Spleen (tissue), 11 donors: ENCODE data around the gene UMPS. TPM values are rescaled to one million over a fixed set of nuclear protein-coding genes. Genes with fewer than 3 reads are reported as not detected.
"Not testable (repeated sequence)": the region's sequence is repeated elsewhere in the genome, so short reads cannot be mapped to it uniquely, and the experiment has no call there.

Source experiments
- DNase-seq: peaks from one replicate; pipeline ENCODE4 v3.0.0-alpha.2; 2020
- H3K27ac ChIP-seq, 8 donors: fragments of 200-600 bp; sonication (generic) in 7 of 8; 1 replicate in 4 of 8; 2 replicates in 4 of 8; pipeline versions ENCODE4 v1.5.0 to v1.8.0; 2016 to 2021; ENCODE audit warnings: inconsistent platforms in 4 of 8, mild to moderate bottlenecking in 4 of 8, moderate library complexity in 1 of 8
- H3K27me3 ChIP-seq, 7 donors: fragments of 200-600 bp; sonication (generic) in 6 of 7; replicated peaks in 1 of 7; 1 replicate in 4 of 7; 2 replicates in 3 of 7; pipeline versions ENCODE4 v1.5.0 to v1.8.0; 2016 to 2021; ENCODE audit warnings: inconsistent platforms in 3 of 7, mild to moderate bottlenecking in 1 of 7
- H3K36me3 ChIP-seq, 6 donors: fragments of 200-600 bp; sonication (generic) in 5 of 6; 1 replicate in 4 of 6; 2 replicates in 2 of 6; pipeline versions ENCODE4 v1.5.0 to v1.8.0; 2016 to 2021; ENCODE audit warnings: inconsistent platforms in 2 of 6
- H3K4me1 ChIP-seq, 6 donors: fragments of 200-600 bp; sonication (generic) in 5 of 6; 1 replicate in 3 of 6; 2 replicates in 3 of 6; pipeline versions ENCODE4 v1.5.0 to v1.8.0; 2016 to 2021; ENCODE audit warnings: inconsistent platforms in 3 of 6
- H3K4me3 ChIP-seq, 8 donors: fragments of 200-600 bp; sonication (generic) in 7 of 8; 1 replicate in 4 of 8; 2 replicates in 4 of 8; pipeline versions ENCODE4 v1.5.0 to v1.8.0; 2016 to 2021; ENCODE audit warnings: inconsistent platforms in 4 of 8, mild to moderate bottlenecking in 4 of 8, moderate library complexity in 2 of 8
- H3K9me3 ChIP-seq, 8 donors: fragments of 200-600 bp; sonication (generic) in 7 of 8; 1 replicate in 4 of 8; 2 replicates in 4 of 8; pipeline versions ENCODE4 v1.5.0 to v1.8.0; 2016 to 2021; ENCODE audit warnings: inconsistent platforms in 4 of 8
- CTCF ChIP-seq, 11 experiments: fragments of 200-600 bp in 7 of 11; fragments of 450-650 bp in 4 of 11; sonication (generic) in 4 of 11; IDR thresholded peaks in 8 of 11; conservative IDR thresholded peaks in 3 of 11; 1 replicate in 7 of 11; 2 replicates in 4 of 11; pipeline versions ENCODE4 v1.4.0 to v1.8.0; 2016 to 2021; ENCODE audit warnings: antibody characterized with exemption in 11 of 11, inconsistent platforms in 4 of 11, mild to moderate bottlenecking in 1 of 11
- POLR2A ChIP-seq, 3 donors: fragments of 450-650 bp; IDR thresholded peaks; one replicate each; pipeline ENCODE4 v1.5.1; 2017; ENCODE audit warnings: antibody characterized with exemption in 3 of 3, mild to moderate bottlenecking in 1 of 3
- POLR2AphosphoS5 ChIP-seq, 3 donors: sonication (generic); formaldehyde crosslinking; IDR thresholded peaks; one replicate each; pipeline ENCODE4 v1.5.1; 2017; ENCODE audit warnings: antibody characterized with exemption in 3 of 3
- WGBS, 5 donors: extraction: QIAGEN DNeasy Blood & Tissue Kit in 3 of 5; methylation state at CpG; one replicate each; pipeline versions ENCODE4 v1.1.5 to v1.1.7; 2013 to 2018; 5-methylcytosine and 5-hydroxymethylcytosine counted together
- intact Hi-C: fragments of 100-400 bp; cut with DNase I; formaldehyde crosslinking; loops from one replicate; pipeline ENCODE4 v1.15.0; 2023; ENCODE audit warnings: low total_unique reads
- polyA plus RNA-seq, 3 donors: library from polyadenylated mRNA; stranded (reverse); fragments of 200-250 nt; gene quantifications; one replicate each; pipeline ENCODE4 v1.2.1, GENCODE V29; 2013
- total RNA-seq, 7 donors: library from RNA; depleted of rRNA in 3 of 7; stranded (reverse); fragments of >200 nt in 3 of 7; fragmentation: NEBNext Ultra II Directional in 4 of 7; extraction: Animal tissue kit (Norgen Biotek cat#: 25700) in 4 of 7; gene quantifications; one replicate each; pipeline versions ENCODE4 v1.1.0 to v1.2.1, GENCODE V29; 2016 to 2021
- donor health status: healthy with polysubstance abuse.
- donor health status: DM: no; HTN: no; CAD: no; lungs with moderate emphysema.
- donor health status: DM: no; HTN: no; CAD: no.
- donor health status: Bipolar disorder and iron deficiency.
- donor health status: healthy.
- donor health status: DM: no; HTN: no; CAD: no.
- donor health status: DM: yes; HTN: yes; CAD: no.

The UMPS gene
- total and polyA plus RNA-seq, 10 donors = 11.2 to 41.8 (median 26.4) TPM

- Histone ChIP-seq H3K27ac (no peak overlapping the region), H3K4me3 (no peak overlapping the region), H3K4me1 (peaks cover 0 to 21% (median 8%) of the 10 kb centered on the region in 6 donors), H3K36me3 (no peaks in the 10 kb centered on the region), H3K27me3 (no peaks in the 10 kb centered on the region), H3K9me3 (no peaks in the 10 kb centered on the region)
- WGBS, 5 donors = 72 to 85% (median 80%) methylated on average over 3 of the region's 3 CpGs
- TF ChIP-seq POLR2AphosphoS5 (IDR thresholded peaks at IDR 0.05) = no peak
- no peak for DNase-seq
- intact Hi-C loops = no loop called here
These were observed 55.7 kb downstream of the UMPS start for GRCh38 chr3:124785973-124786372.

GRCh38 chr3:124786511-124787241, 56.4 kb downstream of the UMPS start:
- no peak for TF ChIP-seq POLR2A (IDR thresholded peaks at IDR 0.05)
- peak in 5 of 11 experiments; percentile 16 to 36 (median 22) for TF ChIP-seq CTCF (IDR thresholded peaks at IDR 0.05 in 8 of 11, conservative IDR thresholded peaks at IDR 0.05 in 3 of 11)
- Histone ChIP-seq H3K27ac (no peak overlapping the region), H3K4me1 (peaks cover 0 to 20% (median 2%) of the 10 kb centered on the region in 6 donors), H3K4me3 (no peak overlapping the region), H3K27me3 (no peaks in the 10 kb centered on the region), H3K36me3 (no peaks in the 10 kb centered on the region), H3K9me3 (no peaks in the 10 kb centered on the region)
- intact Hi-C loops = no loop called here
- 66 to 78% (median 77%) methylated on average over 6 of the region's 6 CpGs for WGBS, 5 donors
- peak; percentile 2 for DNase-seq

DNA sequence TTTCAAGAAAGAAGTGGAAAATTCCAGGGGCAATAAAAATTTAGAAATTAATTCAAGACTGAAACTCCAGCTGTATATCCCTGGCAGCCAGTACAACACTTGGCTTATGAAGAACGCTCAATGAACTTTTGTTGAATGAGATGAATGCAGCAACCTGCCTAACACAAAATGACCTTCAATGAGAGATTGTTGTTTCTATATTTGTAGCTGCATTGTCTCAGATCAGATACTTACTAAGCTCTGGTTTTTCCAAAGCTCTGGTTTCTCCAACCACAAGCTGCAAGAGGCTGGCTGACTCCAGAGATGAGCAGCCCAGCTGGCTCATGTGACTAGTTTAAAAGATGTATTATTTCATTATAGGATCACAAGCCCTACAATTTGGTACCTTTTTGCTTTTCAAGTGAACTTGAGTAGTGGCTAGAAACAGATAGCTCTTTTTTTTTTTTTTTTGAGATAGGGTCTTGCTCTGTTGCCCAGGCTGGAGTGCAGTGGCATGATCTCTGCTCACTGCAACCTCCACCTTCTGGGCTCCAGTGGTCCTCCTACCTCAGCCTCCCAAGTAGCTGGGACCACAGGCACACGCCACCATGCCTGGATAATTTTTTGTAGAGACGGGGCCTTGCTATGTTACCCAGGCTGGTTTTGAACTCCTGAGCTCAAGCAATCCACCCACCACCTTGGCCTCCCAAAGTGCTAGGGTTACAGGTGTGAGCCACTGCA, 57.4 kb downstream of the UMPS start:
- H3K4me1 ChIP-seq = peaks cover 0 to 17% (median 2%) of the 10 kb centered on the region in 6 donors
- H3K4me3 ChIP-seq = no peak overlapping the region
- intact Hi-C loops = no loop called here
- no peaks in the 10 kb centered on the region for H3K9me3 ChIP-seq
- no peaks in the 10 kb centered on the region for H3K27me3 ChIP-seq
- WGBS, 5 donors = 87 to 96% (median 93%) methylated on average over 3 of the region's 3 CpGs
- no peak for TF ChIP-seq POLR2A (IDR thresholded peaks at IDR 0.05)
- TF ChIP-seq POLR2AphosphoS5 (IDR thresholded peaks at IDR 0.05) = no peak
- TF ChIP-seq CTCF (IDR thresholded peaks at IDR 0.05 in 8 of 11, conservative IDR thresholded peaks at IDR 0.05 in 3 of 11) = no peak
- no peak overlapping the region for H3K27ac ChIP-seq
- H3K36me3 ChIP-seq = no peaks in the 10 kb centered on the region
- no peak for DNase-seq

GRCh38 chr3:124788254-124788745, 58.0 kb downstream of the UMPS start:
- intact Hi-C loops = no loop called here
- DNase-seq = no peak

GRCh38 chr3:124789103-124789502, 58.9 kb downstream of the UMPS start:
- H3K36me3 ChIP-seq, H3K27me3 ChIP-seq, DNase-seq, H3K9me3 ChIP-seq, H3K4me3 ChIP-seq, H3K27ac ChIP-seq, intact Hi-C loops: not testable (repeated sequence)
- peaks cover 0 to 17% (median 2%) of the 10 kb centered on the region in 6 donors for H3K4me1 ChIP-seq
- 60 to 83% (median 80%) methylated on average over 3 to 4 of the region's 5 CpGs for WGBS, 5 donors

More at GRCh38 chr3:124788254-124788745, 58.0 kb downstream of the UMPS start:
- no peak overlapping the region for H3K27ac ChIP-seq
- peaks cover 0 to 17% (median 2%) of the 10 kb centered on the region in 6 donors for H3K4me1 ChIP-seq
- no peaks in the 10 kb centered on the region for H3K36me3 ChIP-seq
- H3K4me3 ChIP-seq = no peak overlapping the region
- no peaks in the 10 kb centered on the region for H3K27me3 ChIP-seq
- TF ChIP-seq CTCF (IDR thresholded peaks at IDR 0.05 in 8 of 11, conservative IDR thresholded peaks at IDR 0.05 in 3 of 11) (no peak), POLR2AphosphoS5 (IDR thresholded peaks at IDR 0.05) (no peak), POLR2A (IDR thresholded peaks at IDR 0.05) (no peak)
- H3K9me3 ChIP-seq = no peaks in the 10 kb centered on the region
- 82 to 95% (median 92%) methylated on average over 2 of the region's 2 CpGs for WGBS, 5 donors
